BJ (cell line): ENCODE results near the gene FGD5. TPM values are rescaled to one million over a fixed set of nuclear protein-coding genes. Genes with fewer than 3 reads are reported as not detected.

ENCODE experiments used
- CTCF ChIA-PET: fragments of 350-600 bp; formaldehyde crosslinking; extraction: SDS; loops from one replicate; lab custom pipeline; 2021; ENCODE audit warnings: antibody characterized with exemption, inconsistent platforms; lab: Yijun Ruan, JAX
- POLR2A ChIA-PET: fragments of 300-600 bp; sonication (Branson Sonifier 250); formaldehyde crosslinking; extraction: SDS; loops from one replicate; lab custom pipeline; 2021; ENCODE audit warnings: antibody characterized with exemption; lab: Charles Lee
- DNase-seq: peaks from one replicate; pipeline ENCODE4 v3.0.0-alpha.2; 2011; ENCODE audit warnings: low read depth
- H3K27me3 ChIP-seq: 2 replicates; pipeline ENCODE4 v1.6.0; 2011; ENCODE audit warnings: low read length; ENCODE audit not compliant: control insufficient read depth, insufficient read depth
- H3K36me3 ChIP-seq: 2 replicates; pipeline ENCODE4 v1.5.1; 2011; ENCODE audit warnings: low read length; ENCODE audit not compliant: control insufficient read depth, insufficient read depth
- H3K4me3 ChIP-seq: 2 replicates; pipeline ENCODE4 v1.5.1; 2011; ENCODE audit warnings: low read depth, mild to moderate bottlenecking, control low read depth, low read length
- polyA plus RNA-seq: library from polyadenylated mRNA; depleted of rRNA; stranded (reverse); fragments of >200 nt; gene quantifications from 2 replicates; pipeline ENCODE4 v1.2.3, GENCODE V29; 2011
- TF ChIP-seq, protein P1 (sequence below): IDR thresholded peaks from 2 replicates; pipeline ENCODE4 v1.5.1; 2011; ENCODE audit warnings: low read depth, mild to moderate bottlenecking, control low read depth, inconsistent platforms, low read length, moderate library complexity; ENCODE audit not compliant: insufficient read depth

FGD5 gene
- polyA plus RNA-seq, 1 experiment: not detected

GRCh38 chr3:14906355-14906971 is 87.7 kb downstream of the FGD5 start:
- H3K4me3 ChIP-seq: no peak overlapping the region
- no peaks in the 10 kb centered on the region for H3K36me3 ChIP-seq
- DNase-seq: no peak
- ChIA-PET POLR2A (no interaction called here), CTCF (interaction anchor here (1.3 kb wide), 1 partner anchor 15 kb away, joined by 3 read pairs; no protein-coding TSS in a partner anchor)
- H3K27me3 ChIP-seq: no peaks in the 10 kb centered on the region; the same call in 1 of the 2 replicates
- TF ChIP-seq, protein P1, sequence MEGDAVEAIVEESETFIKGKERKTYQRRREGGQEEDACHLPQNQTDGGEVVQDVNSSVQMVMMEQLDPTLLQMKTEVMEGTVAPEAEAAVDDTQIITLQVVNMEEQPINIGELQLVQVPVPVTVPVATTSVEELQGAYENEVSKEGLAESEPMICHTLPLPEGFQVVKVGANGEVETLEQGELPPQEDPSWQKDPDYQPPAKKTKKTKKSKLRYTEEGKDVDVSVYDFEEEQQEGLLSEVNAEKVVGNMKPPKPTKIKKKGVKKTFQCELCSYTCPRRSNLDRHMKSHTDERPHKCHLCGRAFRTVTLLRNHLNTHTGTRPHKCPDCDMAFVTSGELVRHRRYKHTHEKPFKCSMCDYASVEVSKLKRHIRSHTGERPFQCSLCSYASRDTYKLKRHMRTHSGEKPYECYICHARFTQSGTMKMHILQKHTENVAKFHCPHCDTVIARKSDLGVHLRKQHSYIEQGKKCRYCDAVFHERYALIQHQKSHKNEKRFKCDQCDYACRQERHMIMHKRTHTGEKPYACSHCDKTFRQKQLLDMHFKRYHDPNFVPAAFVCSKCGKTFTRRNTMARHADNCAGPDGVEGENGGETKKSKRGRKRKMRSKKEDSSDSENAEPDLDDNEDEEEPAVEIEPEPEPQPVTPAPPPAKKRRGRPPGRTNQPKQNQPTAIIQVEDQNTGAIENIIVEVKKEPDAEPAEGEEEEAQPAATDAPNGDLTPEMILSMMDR: no peak

- Histone ChIP-seq H3K4me3 (no peak overlapping the region), H3K36me3 (no peaks in the 10 kb centered on the region), H3K27me3 (peaks cover 1% of the 10 kb centered on the region; the same call in 1 of the 2 replicates)
- TF ChIP-seq, protein P1: no peak
- no peak for DNase-seq
- ChIA-PET POLR2A (no interaction called here), CTCF (no interaction called here)
These were observed 88.5 kb downstream of the FGD5 start for GRCh38 chr3:14907043-14907966.

DNA sequence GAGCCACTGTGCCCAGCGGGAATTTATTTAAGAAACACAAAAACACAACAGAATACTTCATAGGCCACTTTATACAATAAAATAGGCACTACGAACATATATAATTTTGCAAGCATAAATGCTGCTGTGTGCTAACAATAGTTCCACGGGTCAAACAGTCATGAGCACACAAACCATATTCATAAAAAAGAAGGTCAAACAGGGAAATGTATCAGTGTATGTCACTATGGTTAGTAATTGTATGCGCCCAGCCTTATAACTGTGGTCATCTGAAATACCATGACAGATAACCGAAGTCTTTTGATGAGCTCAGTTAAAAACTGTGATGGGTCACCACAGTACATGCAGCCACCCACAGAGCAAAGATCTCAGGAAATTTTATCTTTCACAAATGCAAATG is 90.5 kb downstream of the FGD5 start:
- DNase-seq: no peak
- ChIA-PET POLR2A (no interaction called here), CTCF (interaction anchor here (0.6 to 1.0 kb wide), 2 partner anchors 13 to 289 kb away, joined by 3 to 4 read pairs; no protein-coding TSS in a partner anchor)
- TF ChIP-seq, protein P1: no peak
- no peak overlapping the region for H3K4me3 ChIP-seq
- peaks cover 3% of the 10 kb centered on the region; the same call in 1 of the 2 replicates for H3K27me3 ChIP-seq
- H3K36me3 ChIP-seq: no peaks in the 10 kb centered on the region

DNA sequence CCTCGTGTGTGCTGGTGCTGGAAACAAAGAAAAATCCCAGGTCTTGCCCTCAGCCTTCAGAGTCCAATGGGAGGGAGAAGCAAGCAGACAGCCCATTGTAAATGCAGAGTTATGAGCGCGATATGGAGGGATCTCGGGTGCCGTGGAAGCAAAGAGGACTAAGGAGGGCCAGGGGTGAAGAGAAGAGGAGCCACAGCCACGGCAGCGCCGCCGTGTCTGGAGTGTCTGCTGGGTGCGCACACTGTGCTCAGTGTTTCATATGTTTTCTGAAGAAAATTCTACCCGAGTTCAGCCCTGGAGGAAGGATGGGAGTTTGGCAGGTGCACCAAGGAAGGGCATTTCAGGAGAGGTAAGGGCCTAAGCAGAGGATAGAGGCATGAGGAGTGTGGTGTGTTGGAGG is 92.9 kb downstream of the FGD5 start:
- TF ChIP-seq, protein P1: no peak
- CTCF ChIA-PET: interaction anchor here (1.4 kb wide), 1 partner anchor 14 kb away, joined by 3 read pairs; no protein-coding TSS in a partner anchor
- H3K27me3 ChIP-seq: peaks cover 3% of the 10 kb centered on the region; the same call in 1 of the 2 replicates
- no peak overlapping the region for H3K4me3 ChIP-seq
- H3K36me3 ChIP-seq: no peaks in the 10 kb centered on the region
- DNase-seq: no peak
- POLR2A ChIA-PET: no interaction called here
